LNCAP (cell line): Measurements from ENCODE around the gene SLC39A13.

Source experiments
- TF ChIP-seq, protein P1 (sequence below): fragments of 450-650 bp; IDR thresholded peaks from 2 replicates; pipeline ENCODE4 v1.5.1; 2017; ENCODE audit warnings: mild to moderate bottlenecking

The SLC39A13 gene

DNA sequence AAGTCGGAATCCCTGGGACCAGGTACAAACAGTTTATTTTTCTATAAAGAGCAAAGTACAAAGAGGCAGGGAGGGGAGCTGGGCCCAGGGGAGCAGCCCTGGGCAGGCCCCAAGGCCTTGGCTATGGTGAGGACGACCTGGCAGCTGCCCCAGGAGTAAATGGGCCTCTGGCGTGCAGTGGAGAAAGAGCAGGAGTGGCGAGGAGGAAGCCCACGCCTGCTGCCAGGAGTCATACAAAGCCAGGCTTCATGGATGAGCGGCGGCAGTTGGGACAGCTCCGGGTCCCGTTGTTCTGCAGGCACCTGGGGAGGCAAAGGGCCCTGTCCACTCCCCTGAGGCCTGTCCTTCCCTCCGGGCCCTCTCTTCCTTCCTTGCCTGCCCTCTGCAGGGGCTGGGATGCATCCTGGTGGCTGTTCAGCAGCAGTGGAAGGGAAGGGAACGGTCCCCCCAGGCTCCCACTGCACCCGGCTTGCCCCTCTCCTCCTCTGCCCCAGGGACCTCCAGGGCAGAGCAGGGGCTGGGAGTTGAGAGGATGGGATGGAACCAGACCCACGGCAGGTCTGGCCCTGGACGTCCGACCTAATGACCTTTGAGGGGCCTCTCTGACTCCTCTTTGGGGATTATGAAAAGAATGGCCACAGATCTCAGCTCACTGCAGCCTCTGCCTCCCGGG, 29.5 kb downstream of the SLC39A13 start:
- TF ChIP-seq, protein P1, sequence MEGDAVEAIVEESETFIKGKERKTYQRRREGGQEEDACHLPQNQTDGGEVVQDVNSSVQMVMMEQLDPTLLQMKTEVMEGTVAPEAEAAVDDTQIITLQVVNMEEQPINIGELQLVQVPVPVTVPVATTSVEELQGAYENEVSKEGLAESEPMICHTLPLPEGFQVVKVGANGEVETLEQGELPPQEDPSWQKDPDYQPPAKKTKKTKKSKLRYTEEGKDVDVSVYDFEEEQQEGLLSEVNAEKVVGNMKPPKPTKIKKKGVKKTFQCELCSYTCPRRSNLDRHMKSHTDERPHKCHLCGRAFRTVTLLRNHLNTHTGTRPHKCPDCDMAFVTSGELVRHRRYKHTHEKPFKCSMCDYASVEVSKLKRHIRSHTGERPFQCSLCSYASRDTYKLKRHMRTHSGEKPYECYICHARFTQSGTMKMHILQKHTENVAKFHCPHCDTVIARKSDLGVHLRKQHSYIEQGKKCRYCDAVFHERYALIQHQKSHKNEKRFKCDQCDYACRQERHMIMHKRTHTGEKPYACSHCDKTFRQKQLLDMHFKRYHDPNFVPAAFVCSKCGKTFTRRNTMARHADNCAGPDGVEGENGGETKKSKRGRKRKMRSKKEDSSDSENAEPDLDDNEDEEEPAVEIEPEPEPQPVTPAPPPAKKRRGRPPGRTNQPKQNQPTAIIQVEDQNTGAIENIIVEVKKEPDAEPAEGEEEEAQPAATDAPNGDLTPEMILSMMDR: no peak

DNA sequence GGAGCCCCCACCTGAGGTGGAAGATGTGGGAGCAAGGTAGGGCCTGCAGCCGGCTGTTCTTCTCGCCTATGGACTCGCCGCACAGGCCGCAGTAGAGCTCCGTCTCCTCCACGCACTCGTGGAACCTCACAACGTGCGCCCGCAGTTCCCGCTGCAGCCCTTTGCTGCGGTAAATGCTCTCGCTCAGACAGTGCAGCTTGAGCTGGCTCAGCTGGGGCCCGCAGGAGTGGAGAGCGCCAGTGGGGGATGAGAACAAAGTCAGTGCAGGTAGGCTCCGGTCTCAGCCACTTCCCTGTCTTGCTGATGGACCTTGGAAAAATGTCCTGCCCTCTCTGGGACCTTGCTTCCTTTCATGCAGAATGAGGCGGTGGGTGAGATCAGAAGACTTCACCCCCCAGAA, 30.3 kb downstream of the SLC39A13 start:
- TF ChIP-seq, protein P1: no peak

GRCh38 chr11:47440054-47440476, 31.7 kb downstream of the SLC39A13 start:
- TF ChIP-seq, protein P1: no peak

DNA sequence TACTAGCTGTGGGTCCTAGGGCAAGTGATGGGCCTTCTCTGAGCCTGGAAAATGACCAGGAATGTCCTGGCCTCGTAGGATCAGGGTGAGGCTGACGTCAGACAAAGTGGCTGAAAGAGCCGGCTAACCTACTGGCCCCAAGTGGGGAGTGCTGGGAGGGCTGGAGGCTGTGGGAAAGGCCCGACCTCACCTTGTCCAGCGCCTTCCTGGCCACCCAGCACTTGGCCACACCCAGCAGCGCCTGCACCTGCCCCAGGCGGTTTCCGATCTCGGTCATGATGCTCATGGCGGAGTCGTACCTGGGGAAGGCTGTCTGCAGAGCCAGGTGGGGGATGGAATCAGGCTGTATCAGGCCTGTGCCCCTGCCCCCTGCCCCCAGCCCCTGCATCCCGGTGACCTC, 33.0 kb downstream of the SLC39A13 start:
- TF ChIP-seq, protein P1: no peak

DNA sequence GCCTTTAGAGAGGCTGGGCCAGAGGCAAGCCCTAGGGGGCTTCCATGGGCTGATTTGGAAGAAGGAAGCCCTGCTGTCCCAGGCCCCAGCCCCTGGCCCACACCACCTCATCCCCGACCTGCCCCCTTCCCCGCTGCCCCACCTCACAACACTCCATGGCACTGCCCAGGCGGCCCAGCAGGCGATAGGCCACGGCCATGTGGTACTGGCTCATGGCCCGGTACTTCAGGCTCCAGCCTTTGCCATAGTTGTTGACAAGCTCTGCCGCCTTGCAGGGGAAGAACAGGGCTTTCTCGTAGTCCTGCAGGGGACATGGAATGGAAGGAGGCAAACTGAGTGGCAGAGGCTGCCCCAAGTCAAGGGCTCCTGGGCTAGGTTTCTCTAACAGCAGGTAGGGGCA, 34.1 kb downstream of the SLC39A13 start:
- TF ChIP-seq, protein P1: no peak

- TF ChIP-seq, protein P1: no peak
Measured at GRCh38 chr11:47443028-47443700, 34.8 kb downstream of the SLC39A13 start.

DNA sequence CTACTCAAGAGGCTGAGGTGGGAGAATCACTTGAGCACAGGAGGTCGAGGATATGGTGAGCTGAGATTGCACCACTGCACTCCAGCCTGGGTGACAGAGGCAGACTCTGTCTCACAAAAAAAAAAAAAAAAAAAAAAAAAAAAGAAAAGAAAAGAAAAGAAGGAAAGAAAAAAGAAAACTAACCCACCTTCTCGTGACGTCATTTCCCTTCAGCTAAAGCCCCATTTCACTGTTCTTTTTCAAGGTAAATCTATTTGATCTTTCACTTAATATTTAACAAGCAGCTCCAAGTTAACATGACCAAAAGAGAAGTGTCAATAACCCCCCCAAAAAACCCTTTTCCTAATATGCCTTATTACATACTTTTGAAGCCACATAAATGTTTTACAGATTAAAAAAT, 35.4 kb downstream of the SLC39A13 start:
- TF ChIP-seq, protein P1: no peak
